COLO668 (cell line): ENCODE measurements around the gene SLC9C2.
"Not testable (repeated sequence)": the region's sequence is repeated elsewhere in the genome, so short reads cannot be mapped to it uniquely, and the experiment has no call there.

Experiments used
- DNase-seq: peaks from one replicate; lab custom pipeline; 2025; ENCODE audit not compliant: unreplicated experiment; lab: John Stamatoyannopoulos, UW

The SLC9C2 gene

DNA sequence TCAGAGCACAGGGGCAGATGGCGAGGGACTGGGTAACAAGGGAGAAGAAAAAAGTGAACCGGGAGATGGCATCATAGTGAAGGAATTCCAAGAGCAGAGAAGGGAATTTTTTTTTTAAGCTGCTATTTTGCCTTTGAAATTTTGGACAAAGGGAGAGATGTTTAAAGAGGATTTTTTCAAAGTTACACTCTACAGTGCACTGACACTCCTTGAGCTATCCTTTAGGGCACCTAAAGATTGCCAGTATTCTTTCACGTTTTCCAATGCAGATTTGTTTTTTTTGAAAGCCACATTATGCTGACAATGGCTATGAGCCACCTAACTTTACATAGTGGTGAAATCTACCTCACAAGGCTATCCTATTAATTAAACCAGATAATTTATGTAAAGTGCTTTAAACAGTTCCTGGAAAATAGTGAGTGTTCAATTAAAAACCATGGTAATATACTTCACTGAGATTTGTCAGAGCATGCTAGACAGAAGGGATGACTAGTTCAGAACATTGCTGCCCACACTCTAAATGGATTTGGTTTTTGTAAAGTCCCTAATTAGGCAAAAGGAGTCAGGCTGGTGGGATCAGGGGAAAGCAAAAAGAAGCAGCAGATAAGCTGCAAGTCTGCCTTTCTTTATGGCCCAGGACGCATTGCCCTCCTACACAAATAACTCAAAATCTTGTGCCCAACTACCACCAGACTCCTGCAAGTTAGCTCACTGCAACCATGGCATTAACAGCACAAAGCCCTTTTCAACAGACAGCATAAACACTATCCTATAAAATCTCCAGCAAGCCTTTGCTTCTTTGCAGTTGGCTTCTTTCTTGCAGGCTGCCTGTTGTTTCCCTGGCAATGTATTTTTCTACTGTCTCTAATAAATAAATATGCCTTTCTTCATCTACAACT is 71.8 kb downstream of the SLC9C2 start:
- DNase-seq = no peak

DNA sequence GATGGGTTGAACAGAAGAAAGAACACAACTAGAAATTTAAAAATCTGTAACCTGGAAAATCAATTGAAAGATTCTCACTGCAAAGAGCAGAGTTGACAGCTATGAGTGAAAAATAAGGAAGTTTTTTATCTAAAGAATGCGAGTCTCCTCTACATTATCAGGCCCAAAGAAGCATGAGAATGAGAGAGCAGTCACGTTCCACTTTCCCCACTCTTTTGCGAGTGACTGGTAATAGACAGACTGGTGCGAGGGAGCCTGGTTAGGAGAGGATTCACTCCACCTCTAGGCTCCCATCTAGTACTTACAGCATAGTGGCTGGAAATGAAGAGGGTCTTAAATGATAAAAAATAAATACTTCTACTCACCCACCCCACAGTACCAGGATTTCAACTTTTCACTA is 73.8 kb downstream of the SLC9C2 start:
- no peak for DNase-seq

DNA sequence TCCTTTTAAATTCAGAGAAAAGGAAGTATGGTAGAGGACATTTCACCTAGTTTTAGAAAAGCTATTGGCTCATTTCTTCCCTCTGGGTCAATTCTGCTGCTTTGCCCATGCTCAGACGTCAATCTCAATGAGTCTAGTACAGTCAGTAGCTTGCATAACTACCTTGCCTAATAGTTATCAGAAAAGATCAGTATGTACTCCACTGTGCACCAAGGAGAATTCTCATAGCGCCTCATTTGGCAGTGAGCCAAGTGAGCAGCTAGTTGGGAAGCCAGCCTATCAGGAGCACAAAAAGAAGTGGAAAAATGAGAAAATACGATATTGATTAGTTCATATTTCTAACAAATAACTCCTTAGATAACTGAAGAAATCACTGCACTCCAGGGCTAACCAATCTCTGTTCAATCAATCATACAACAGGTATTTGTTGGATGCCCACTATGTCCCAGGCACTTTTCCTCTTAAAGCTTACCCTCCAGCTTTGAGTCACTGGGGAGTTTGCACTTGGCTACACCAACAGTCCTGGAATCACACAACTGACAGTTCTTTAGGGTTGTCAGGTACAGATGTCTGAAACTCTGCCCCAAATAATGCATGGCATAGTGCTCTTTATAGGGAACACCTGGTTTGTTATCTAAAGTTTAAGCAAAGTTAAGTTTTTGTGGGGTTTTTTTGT is 75.6 kb downstream of the SLC9C2 start:
- peak; percentile 20 for DNase-seq

DNA sequence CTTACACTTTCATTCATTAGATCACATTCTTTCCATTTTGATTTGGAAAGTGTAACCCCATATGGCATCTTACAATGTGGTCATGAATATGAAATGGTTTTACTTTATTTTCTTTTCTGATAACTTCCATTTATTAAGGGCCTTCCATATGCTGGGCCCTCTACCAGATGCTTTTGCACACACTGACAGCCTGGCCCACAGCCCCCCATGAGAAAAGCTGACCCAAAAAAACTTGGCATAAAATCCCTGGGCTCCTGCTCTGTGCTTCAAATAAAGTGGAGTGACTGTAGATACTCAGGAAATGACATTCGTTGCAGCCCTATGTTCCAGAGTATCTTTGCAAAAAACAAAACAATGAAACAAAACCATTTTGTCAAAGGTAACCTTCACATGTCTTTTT is 76.9 kb downstream of the SLC9C2 start:
- DNase-seq = no peak

DNA sequence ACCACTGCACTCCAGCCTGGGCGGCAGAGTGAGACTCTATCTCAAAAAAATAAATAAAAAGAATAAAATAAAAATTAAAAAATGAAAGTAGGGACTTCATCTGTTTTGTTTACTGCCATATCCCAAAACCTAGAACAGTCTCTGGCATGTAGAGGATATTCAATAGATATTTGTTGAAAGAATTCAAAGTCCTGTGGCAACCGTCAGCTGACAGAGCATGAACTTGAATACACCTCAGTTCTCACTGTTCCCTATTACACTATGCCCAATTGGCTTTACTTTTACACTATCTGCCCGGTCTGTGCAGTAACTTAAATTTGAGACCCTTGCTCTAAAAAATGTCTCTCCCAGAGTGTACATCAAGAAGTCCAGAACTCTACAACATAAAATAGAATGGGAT is 79.5 kb downstream of the SLC9C2 start:
- DNase-seq = no peak

DNA sequence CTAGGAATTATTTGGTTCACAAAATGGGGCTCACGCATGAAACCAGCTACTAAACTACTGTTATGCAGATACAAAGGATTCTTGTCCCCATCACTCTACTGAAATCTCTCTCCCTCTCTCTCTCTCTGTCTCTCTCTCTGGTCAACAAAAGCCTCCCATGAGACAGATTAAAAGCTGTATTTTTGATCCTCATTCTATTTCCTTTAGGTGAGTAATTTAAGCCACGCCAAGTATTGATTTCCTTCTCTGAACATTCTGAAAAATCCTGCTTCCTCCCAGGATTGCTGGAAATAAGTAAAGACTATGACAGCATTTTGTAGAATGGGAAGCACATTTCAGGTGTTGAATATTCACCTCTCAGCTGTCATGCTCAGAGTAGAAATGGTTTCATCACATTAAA is 82.1 kb downstream of the SLC9C2 start:
- no peak for DNase-seq

DNA sequence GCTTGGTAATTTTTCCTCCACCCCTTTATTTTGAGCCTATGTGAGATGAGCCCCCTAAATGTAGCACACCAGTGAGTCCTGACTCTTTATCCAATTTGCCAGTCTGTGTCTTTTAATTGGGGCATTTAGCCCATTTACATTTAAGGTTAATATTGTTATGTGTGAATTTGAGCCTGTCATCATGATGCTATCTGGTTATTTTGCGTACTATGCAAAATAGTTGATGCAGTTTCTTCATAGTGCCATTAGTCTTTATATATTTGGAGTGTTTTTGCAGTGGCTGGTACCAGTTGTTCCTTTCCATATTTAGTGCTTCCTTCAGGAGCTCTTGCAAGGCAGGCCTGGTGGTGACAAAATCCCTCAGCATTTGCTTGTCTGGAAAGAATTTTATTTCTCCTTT is 88.4 kb downstream of the SLC9C2 start:
- DNase-seq = not testable (repeated sequence)

DNA sequence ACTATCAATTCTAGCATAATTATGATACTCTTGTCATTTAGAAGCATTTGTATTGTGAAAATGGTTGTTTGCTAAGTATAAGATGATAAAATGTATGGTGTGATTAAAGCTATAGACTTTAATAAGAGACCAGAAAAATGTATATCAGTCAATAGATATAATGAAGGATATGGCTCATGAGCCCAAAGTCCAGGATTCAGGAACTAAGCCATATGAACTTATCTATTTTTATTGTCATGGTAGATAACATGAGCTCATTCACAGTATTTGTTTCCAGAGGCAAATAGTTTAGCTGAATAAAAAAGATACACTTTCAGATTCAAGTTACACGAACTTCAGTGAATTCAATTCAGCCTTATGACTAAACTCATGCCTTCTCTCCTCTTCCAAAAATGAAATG is 93.1 kb downstream of the SLC9C2 start:
- DNase-seq = no peak

DNA sequence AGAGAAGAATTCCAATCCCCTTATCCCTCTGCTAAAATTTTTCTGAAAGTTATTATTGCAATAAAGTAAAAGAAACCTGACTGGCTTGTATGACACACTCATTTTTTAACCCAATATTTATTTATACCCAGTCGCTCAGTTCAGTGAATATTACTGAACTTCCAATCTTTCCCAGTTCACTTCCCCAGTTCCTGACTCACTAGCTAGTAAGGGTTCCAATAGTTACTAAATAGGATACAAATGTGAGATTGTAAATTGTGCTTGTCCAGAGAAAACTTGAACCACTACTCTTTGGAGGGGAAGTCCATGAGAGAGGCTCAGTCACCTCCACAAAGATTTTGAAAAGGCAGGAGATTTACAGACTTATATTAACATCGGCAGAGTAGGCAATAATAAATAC is 94.3 kb downstream of the SLC9C2 start:
- DNase-seq = no peak

DNA sequence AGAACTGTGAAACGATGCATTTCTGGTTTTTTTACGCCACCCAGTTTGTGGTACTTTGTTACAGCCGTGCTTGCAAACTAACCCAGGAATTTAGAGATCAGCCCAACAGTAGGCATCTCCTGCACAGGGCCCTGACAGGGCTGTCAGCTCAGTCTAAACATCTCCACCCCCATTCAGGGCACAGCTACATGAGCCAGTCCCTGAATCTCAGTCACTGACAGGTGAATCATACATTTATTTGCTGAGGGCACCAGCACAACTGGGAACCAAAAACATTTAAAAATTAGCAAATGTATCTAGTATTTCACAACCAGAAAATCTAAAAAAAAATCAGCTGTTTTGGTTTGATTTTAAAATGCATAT is 95.0 kb downstream of the SLC9C2 start:
- no peak for DNase-seq

DNA sequence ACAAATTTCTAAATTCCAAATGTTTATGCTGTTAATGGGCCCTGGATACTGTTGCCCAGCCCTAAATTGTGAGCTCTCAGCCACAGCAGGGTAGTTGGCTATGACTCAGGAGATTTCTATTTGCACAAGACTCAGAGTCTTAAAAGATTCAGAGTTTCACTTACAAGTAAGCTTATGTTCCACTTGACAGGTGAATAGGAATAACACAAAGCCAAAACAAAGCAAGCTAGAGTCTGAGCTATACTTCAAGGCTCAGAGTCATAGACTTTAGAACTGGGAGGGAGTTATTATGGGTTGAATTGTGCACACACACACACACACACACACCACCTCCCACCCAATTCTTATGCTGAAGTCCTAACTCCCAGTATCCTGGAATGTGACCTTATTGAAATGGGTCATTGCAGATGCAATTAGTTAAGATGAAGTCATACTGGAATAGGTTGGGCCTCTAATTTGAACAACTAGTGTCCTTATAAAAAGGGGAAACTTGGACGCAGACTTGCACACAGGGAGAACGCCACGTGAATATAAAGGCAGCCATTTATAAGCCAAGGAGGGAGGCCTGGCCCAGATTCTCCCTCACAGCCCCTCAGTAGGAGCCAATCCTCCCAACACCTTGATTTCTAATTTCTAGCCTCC is 95.5 kb downstream of the SLC9C2 start:
- no peak for DNase-seq

DNA sequence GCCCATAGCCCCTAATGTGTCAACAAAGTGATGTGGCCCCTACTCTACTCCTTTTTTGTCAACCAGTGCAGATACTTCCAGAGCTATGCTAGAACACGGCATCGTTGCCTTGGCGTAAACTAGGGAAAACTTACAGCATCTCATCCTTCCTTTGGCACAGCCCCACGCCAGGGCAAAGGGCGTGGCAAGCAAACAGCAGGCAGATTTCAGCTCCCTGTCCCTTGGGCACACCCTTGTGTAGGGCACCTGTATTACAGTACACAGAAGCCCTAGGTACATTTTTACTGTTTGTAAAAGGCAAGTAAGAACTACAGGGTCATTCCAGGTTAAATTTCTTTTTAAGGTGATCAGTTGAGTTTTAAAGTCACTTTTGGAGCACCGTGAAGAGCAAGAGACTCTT is 96.4 kb downstream of the SLC9C2 start:
- peak; percentile 7 for DNase-seq

DNA sequence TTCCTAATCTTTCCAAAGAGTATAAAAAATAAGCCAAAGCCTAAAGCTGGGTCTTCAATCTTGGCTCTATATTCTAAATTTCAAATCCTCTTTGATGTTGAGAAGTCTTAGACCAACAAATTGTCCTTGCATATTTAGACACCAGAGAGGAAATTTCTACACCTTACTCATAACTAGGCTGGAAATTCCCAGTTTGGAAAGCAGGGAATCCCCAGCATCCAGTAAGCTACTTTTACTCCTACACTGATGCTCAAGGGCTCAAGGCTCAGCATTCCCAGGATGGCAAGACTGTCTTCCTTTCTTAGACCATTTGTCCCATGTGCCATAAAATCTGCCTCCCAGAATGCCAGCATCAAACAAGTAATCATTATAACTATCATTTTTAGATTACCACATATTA is 97.5 kb downstream of the SLC9C2 start:
- no peak for DNase-seq

DNA sequence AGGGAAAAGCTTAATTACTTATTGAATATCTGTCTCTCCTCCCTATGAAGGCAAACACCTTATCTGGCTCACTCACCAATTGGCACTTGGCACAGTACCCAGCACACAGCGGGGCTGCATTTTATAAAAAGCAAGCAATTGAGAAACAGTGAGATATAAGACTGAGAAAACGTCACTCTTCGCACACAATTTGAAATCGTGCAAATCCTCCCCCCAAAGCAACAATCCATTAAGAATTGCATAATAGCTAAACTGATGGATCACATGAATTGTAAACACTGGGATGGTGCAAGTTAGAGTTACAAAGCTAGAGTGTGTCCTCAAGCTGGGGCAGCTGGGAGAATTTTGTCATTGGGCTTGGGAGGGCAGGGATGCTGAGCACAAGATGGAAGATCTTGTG is 98.6 kb downstream of the SLC9C2 start:
- no peak for DNase-seq

DNA sequence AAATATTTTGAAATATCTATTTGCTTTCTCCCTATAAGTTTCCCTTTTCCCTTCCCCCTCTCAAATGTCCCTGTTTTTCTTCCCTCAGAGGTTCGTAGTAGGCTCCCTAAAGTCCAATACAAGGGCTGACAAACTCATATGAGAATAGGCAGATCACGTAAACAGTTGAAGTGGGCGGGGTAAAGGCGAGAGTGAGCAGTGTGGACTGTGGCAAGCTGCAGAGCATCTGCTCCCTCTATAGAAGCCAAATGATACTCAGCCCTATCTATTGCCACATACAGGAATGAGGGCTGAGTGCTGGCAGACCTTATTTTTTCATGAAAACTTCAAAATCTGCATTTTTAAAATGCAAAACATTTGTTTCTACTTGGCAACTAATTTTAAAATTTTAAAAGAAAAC is 99.5 kb downstream of the SLC9C2 start:
- no peak for DNase-seq

DNA sequence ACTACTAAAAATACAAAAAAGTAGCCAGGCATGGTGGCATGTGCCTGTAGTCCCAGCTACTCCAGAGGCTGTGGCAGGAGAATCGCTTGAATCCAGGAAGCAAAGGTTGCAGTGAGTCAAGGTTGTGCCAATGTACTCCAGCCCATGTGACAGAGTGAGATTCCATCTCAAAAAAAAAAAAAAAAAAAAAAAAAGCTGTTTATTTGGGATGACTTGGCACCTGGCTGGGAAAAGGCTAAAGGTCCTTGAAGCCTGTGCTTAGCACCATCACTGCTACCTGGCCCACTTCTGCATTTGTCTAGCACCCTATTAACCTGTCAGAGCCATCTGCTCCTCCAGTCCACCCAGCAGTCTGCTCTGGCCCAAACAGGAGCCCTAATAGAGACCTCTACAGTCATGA is 100.8 kb downstream of the SLC9C2 start:
- DNase-seq = no peak

DNA sequence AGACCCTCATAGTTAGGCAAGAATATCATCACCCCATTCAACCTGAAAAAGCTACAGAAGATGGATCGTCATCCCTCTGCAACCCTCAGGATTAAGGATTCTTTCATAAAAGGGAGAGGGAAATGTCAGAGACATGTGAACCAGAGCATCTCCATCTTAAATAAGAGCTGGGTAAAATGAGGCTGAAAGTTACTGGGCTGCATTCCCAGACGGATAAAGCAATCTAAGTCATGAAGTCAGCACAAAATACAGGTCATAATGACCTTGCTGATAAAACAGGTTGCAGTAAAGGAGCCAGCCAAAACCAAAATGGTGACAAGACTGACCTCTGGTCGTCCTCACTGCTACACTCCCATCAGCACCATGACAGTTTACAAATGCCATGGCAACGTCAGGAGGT is 103.1 kb downstream of the SLC9C2 start:
- DNase-seq = no peak

DNA sequence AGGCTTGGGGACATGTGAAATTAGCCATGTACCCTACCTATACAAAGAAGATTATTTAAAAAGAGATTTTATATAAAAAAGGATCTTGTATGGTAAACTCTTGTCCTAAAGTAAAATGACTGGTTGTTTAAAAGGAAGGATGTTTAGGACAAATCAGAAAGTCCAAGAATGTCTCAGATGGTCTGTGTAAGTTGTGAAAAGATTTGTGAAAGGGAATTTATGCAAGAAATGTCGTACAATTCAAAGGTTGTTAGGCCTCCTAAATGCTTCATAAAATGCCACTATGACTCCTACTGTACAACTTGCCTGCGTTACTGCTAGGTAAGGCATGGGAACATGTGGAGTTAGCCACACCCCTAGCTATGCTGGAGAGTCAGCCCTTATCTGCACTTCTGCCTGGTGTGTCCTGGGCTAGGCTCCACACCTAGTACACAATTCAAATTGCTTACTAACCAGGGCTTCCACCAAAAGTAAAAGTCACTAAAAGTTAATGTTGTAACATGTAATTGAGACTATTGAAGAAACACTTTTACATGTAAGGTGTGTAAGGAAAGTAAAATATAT is 106.0 kb downstream of the SLC9C2 start:
- DNase-seq = no peak

DNA sequence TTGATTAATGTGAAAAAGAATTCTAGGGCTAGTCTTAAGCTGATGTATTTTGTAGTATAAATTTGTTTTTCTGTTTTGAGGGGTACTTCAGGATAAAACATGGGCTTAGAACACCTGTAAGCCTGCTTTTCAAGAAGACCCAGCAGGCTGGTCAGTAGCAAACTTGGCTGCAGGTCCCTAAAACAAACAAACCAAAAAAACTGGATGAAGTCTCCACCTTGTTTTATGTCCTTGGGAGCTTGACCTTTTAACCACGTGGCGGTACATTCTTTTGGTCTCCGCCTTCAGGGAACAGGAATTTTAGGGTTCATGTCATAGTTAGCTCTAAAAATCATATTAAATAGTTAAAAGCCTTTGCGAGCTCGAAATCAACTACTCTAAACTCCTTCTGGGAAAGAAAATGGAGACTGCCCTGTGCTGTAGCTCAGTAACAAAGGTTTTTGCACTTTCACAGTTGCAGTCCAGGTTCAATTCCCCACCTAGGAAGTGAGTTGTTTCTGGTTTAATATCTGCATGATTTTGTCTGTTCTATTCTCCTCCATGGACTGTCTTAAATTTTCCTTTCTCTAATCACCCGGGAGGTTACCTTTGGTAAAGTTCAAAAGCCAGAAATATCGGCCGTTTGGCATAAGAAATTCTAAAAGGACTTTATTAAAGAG is 107.1 kb downstream of the SLC9C2 start:
- DNase-seq = no peak

DNA sequence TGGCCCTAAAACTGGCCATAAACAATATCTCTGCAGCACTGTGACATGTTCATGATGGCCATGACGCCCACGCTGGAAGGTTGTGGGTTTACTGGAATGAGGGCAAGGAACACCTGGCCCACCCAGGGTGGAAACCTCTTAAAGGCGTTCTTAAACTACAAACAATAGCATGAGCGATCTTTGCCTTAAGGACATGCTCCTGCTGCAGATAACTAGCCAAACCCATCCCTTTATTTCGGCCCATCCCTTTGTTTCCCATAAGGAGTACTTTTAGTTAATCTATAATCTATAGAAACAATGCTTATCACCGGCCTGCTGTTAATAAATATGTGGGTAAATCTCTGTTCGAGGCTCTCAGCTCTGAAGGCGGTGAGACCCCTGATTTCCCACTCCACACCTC is 109.7 kb downstream of the SLC9C2 start:
- DNase-seq = not testable (repeated sequence)

DNA sequence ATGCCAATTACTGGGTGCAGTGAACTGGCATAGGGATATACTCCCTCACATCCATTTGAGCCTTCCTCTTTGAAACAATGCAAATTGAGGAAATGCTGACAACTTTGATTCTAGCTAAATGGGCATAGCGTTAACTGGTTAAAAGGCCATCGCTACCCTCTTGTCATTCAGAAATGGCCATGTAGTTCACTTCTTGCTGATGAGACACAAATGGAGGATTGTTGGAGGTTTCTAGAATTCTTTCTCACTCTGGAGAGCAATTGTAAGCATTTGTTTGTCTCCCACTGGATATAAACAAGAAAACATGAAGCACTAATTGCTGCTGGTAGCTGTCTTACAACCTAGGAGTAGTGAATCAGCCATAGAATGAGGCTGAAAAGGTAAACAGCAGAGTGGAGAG is 111.4 kb downstream of the SLC9C2 start:
- DNase-seq = no peak
